ENCODE data around the gene SOX5.
A peak's percentile ranks its signal among the peaks of the same experiment; 100 is the strongest.

The SOX5 gene

DNA sequence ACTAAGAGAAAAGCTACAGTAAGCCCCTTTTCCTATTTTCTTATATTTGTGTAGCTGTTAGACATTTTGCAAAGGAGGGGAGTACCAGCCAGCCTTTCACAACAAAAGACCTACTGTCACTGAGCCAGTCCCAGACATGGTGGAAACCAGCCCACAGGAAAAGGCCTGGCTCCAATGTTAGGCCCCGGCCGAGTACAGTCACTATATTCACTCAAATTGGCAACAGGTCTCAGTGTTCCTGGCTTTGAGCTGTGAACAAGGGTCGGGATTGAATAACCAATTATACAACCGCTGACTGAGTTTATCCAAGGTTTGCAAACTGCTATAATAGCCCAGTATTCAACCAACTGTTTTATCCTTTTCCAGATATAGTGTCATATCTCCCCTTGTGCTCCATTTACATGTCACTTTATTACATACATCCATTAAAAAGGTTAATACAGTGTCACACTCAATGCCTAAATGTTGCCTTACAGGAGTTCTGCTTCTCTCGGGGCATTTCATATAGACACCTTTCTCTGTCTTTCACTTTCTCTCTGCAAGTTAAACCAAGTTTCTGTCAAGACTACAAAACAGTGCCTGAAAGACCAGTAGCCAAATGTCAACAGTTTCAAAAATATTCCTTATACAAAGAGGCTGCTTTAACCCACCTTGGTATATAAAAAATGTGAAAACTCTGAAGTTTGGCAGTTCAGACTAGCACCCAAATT is 178.1 kb downstream of the SOX5 start:
- Histone ChIP-seq H3K27ac (ENCODE audit: low read depth, low read length) (peak overlapping the region; percentile 52), H3K27me3 (ENCODE audit: insufficient read depth, low read length) (no peaks in the 10 kb centered on the region), H3K9ac (ENCODE audit: low read length) (no peak overlapping the region), H2AK5ac (ENCODE audit: low read length) (no peak overlapping the region), H3K9me3 (ENCODE audit: insufficient read depth, low read depth, low read length) (no peaks in the 10 kb centered on the region), H2AFZ (ENCODE audit: insufficient read depth, low read length, poor library complexity) (no peak overlapping the region), H3K4me2 (ENCODE audit: low read length) (no peak overlapping the region), H3K18ac (ENCODE audit: low read length) (no peak overlapping the region), H3K36me3 (ENCODE audit: control insufficient read depth in 1 of 2, insufficient read depth in 2 of 2, low read length in 2 of 2) (no peaks in the 10 kb centered on the region), H3K4me3 (ENCODE audit: low read depth, low read length) (no peak overlapping the region), H3K4me1 (ENCODE audit: control insufficient read depth in 1 of 2, insufficient read depth in 2 of 2, low read length in 2 of 2) (peaks cover 0 to 2% of the 10 kb centered on the region in 2 experiments), H3K79me2 (ENCODE audit: control insufficient read depth, insufficient read depth, low read length, poor library complexity) (no peaks in the 10 kb centered on the region), H2BK5ac (ENCODE audit: low read depth, low read length, poor library complexity) (no peak overlapping the region), H4K8ac (ENCODE audit: low read depth, low read length) (no peak overlapping the region), H2BK12ac (ENCODE audit: low read length) (peak overlapping the region; percentile 58), H4K91ac (ENCODE audit: low read depth, low read length) (no peak overlapping the region), H4K12ac (ENCODE audit: low read depth, low read length) (no peak overlapping the region), H2BK120ac (ENCODE audit: insufficient read depth, low read length, poor library complexity) (no peak overlapping the region), H3K23ac (ENCODE audit: low read length) (no peak overlapping the region), H3K79me1 (ENCODE audit: low read length) (no peaks in the 10 kb centered on the region), H3K14ac (ENCODE audit: low read length) (no peak overlapping the region), H3K4ac (ENCODE audit: low read depth, low read length) (no peak overlapping the region)
- no peak for DNase-seq
- no CpG with 5 or more reads among the region's 5 CpGs for WGBS (ENCODE audit: extremely low coverage, insufficient coverage, insufficient read length)

DNA sequence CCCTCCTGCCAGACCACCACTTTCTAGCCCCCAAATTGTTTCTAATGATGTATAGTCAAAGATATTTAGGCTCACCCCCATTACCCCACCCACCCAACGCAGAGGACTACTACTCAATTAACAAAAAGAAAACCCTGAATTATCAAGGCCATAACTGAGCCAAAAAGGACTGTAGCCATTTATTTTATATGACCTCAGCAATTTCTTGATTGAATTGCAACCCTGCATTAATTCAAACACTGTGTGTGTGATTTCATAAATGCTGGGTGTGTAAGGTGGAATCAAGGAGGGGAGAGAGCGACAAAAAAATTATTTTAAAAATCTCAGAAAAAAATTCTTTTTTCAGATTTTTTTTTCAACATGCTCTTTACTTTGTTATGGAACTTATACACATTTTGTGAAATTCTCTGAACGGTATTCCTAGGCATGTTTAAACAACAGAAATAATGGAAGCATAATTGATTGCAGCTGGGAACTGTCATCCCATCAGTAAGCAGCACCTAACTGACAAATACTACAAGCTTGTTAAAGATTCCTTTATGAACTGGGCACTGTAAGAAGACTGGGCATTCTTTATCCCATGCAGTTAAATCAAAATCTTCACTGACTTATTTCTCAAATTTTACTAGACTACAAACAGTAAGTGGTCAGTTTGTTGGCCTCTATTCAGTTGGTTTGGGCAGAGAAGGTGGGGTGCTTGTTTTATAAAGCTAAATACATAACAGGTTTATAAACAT is 179.1 kb downstream of the SOX5 start:
- Histone ChIP-seq H3K23ac (ENCODE audit: low read length) (no peak overlapping the region), H3K4me2 (ENCODE audit: low read length) (no peak overlapping the region), H4K8ac (ENCODE audit: low read depth, low read length) (no peak overlapping the region), H3K4me1 (ENCODE audit: control insufficient read depth in 1 of 2, insufficient read depth in 2 of 2, low read length in 2 of 2) (peaks cover 0 to 2% of the 10 kb centered on the region in 2 experiments), H2BK12ac (ENCODE audit: low read length) (no peak overlapping the region), H2BK5ac (ENCODE audit: low read depth, low read length, poor library complexity) (no peak overlapping the region), H3K79me1 (ENCODE audit: low read length) (no peaks in the 10 kb centered on the region), H3K14ac (ENCODE audit: low read length) (no peak overlapping the region), H3K9me3 (ENCODE audit: insufficient read depth, low read depth, low read length) (no peaks in the 10 kb centered on the region), H3K79me2 (ENCODE audit: control insufficient read depth, insufficient read depth, low read length, poor library complexity) (no peaks in the 10 kb centered on the region), H3K18ac (ENCODE audit: low read length) (no peak overlapping the region), H3K4ac (ENCODE audit: low read depth, low read length) (no peak overlapping the region), H2AK5ac (ENCODE audit: low read length) (no peak overlapping the region), H3K9ac (ENCODE audit: low read length) (no peak overlapping the region), H3K27me3 (ENCODE audit: insufficient read depth, low read length) (no peaks in the 10 kb centered on the region), H3K36me3 (ENCODE audit: control insufficient read depth in 1 of 2, insufficient read depth in 2 of 2, low read length in 2 of 2) (no peaks in the 10 kb centered on the region), H2AFZ (ENCODE audit: insufficient read depth, low read length, poor library complexity) (no peak overlapping the region), H4K91ac (ENCODE audit: low read depth, low read length) (no peak overlapping the region), H3K4me3 (ENCODE audit: low read depth, low read length) (no peak overlapping the region), H2BK120ac (ENCODE audit: insufficient read depth, low read length, poor library complexity) (no peak overlapping the region), H3K27ac (ENCODE audit: low read depth, low read length) (no peak overlapping the region), H4K12ac (ENCODE audit: low read depth, low read length) (no peak overlapping the region)
- WGBS (ENCODE audit: extremely low coverage, insufficient coverage, insufficient read length), result no CpG with 5 or more reads among the region's 3 CpGs
- DNase-seq, result no peak

DNA sequence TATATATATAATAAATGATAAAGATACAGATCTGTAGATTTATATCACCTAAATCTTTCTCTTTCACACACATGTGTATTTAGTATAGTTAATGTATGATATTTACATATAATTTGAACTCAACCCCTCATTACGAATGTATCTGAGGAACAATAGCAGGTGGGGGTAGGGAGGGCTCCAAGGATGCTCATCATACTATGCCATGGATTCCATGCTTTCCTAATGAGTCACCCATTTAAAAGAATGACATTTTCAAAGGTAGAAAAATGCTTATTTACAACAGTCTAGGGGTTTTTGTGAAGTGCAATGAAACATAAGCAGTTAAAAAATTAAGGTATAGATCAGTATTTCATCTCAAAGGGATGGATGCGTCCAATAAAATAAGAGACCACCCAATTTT is 181.6 kb downstream of the SOX5 start:
- Histone ChIP-seq H3K14ac (ENCODE audit: low read length) (no peak overlapping the region), H3K27ac (ENCODE audit: low read depth, low read length) (no peak overlapping the region), H3K79me1 (ENCODE audit: low read length) (no peaks in the 10 kb centered on the region), H4K91ac (ENCODE audit: low read depth, low read length) (no peak overlapping the region), H3K18ac (ENCODE audit: low read length) (no peak overlapping the region), H3K4me3 (ENCODE audit: low read depth, low read length) (no peak overlapping the region), H2AFZ (ENCODE audit: insufficient read depth, low read length, poor library complexity) (no peak overlapping the region), H3K4me1 (ENCODE audit: control insufficient read depth in 1 of 2, insufficient read depth in 2 of 2, low read length in 2 of 2) (peaks cover 0 to 2% of the 10 kb centered on the region in 2 experiments), H4K12ac (ENCODE audit: low read depth, low read length) (no peak overlapping the region), H3K9ac (ENCODE audit: low read length) (no peak overlapping the region), H3K4me2 (ENCODE audit: low read length) (no peak overlapping the region), H3K36me3 (ENCODE audit: control insufficient read depth in 1 of 2, insufficient read depth in 2 of 2, low read length in 2 of 2) (no peaks in the 10 kb centered on the region), H3K9me3 (ENCODE audit: insufficient read depth, low read depth, low read length) (no peaks in the 10 kb centered on the region), H2BK120ac (ENCODE audit: insufficient read depth, low read length, poor library complexity) (no peak overlapping the region), H3K23ac (ENCODE audit: low read length) (no peak overlapping the region), H3K4ac (ENCODE audit: low read depth, low read length) (no peak overlapping the region), H3K27me3 (ENCODE audit: insufficient read depth, low read length) (no peaks in the 10 kb centered on the region), H2BK12ac (ENCODE audit: low read length) (no peak overlapping the region), H3K79me2 (ENCODE audit: control insufficient read depth, insufficient read depth, low read length, poor library complexity) (no peaks in the 10 kb centered on the region), H2BK5ac (ENCODE audit: low read depth, low read length, poor library complexity) (no peak overlapping the region), H4K8ac (ENCODE audit: low read depth, low read length) (no peak overlapping the region), H2AK5ac (ENCODE audit: low read length) (no peak overlapping the region)
- no peak for DNase-seq
- no CpG with 5 or more reads among the region's 2 CpGs for WGBS (ENCODE audit: extremely low coverage, insufficient coverage, insufficient read length)

DNA sequence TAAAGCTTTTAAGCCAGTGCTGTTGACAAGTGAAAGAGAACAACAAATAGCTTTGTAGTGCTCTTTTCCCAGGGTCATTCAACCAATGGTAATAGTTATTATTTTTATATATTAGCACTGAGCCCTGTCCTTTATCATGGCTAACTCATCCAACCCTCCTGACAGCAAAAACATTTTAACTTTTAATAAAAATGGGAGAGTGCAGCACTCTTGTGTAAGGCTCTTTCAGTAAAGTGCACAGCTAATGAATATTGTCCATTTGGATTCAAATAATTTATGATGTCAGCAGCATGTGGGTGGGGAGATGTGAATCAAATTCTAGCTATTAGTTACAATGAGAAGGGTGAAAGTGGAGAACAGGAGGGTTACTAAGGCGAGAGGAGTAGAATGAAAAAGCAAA is 185.7 kb downstream of the SOX5 start:
- Histone ChIP-seq H3K36me3 (ENCODE audit: control insufficient read depth in 1 of 2, insufficient read depth in 2 of 2, low read length in 2 of 2) (no peaks in the 10 kb centered on the region), H3K4me2 (ENCODE audit: low read length) (no peak overlapping the region), H3K14ac (ENCODE audit: low read length) (no peak overlapping the region), H2AK5ac (ENCODE audit: low read length) (no peak overlapping the region), H4K12ac (ENCODE audit: low read depth, low read length) (no peak overlapping the region), H3K9ac (ENCODE audit: low read length) (no peak overlapping the region), H4K8ac (ENCODE audit: low read depth, low read length) (no peak overlapping the region), H2BK12ac (ENCODE audit: low read length) (no peak overlapping the region), H2AFZ (ENCODE audit: insufficient read depth, low read length, poor library complexity) (no peak overlapping the region), H3K9me3 (ENCODE audit: insufficient read depth, low read depth, low read length) (no peaks in the 10 kb centered on the region), H3K27ac (ENCODE audit: low read depth, low read length) (no peak overlapping the region), H3K23ac (ENCODE audit: low read length) (no peak overlapping the region), H4K91ac (ENCODE audit: low read depth, low read length) (no peak overlapping the region), H3K79me1 (ENCODE audit: low read length) (no peaks in the 10 kb centered on the region), H3K4ac (ENCODE audit: low read depth, low read length) (no peak overlapping the region), H2BK120ac (ENCODE audit: insufficient read depth, low read length, poor library complexity) (no peak overlapping the region), H3K27me3 (ENCODE audit: insufficient read depth, low read length) (no peaks in the 10 kb centered on the region), H2BK5ac (ENCODE audit: low read depth, low read length, poor library complexity) (no peak overlapping the region), H3K4me3 (ENCODE audit: low read depth, low read length) (no peak overlapping the region), H3K4me1 (ENCODE audit: control insufficient read depth in 1 of 2, insufficient read depth in 2 of 2, low read length in 2 of 2) (no peaks in the 10 kb centered on the region), H3K18ac (ENCODE audit: low read length) (no peak overlapping the region), H3K79me2 (ENCODE audit: control insufficient read depth, insufficient read depth, low read length, poor library complexity) (no peaks in the 10 kb centered on the region)
- no CpG with 5 or more reads among the region's 1 CpG for WGBS (ENCODE audit: extremely low coverage, insufficient coverage, insufficient read length)
- no peak for DNase-seq
